ENCODE measurements around the gene KRT6A. TPM values are rescaled to one million over a fixed set of nuclear protein-coding genes. Genes with fewer than 3 reads are reported as not detected.

The KRT6A gene
- total and polyA plus RNA-seq, 2 of the 8 experiments (the other 6 are each of a cell fraction or from before 2014, with no cell fraction given): 0.11 TPM; not detected in 1

- TF ChIP-seq SIN3A (conservative IDR thresholded peaks at IDR 0.05 in 1 of 2, IDR thresholded peaks at IDR 0.05 in 1 of 2; ENCODE audit: low read depth in 1 of 2, low read length in 2 of 2) (no peak), POU5F1 (IDR thresholded peaks at IDR 0.05; ENCODE audit: low read depth, low read length) (no peak), NRF1 (IDR thresholded peaks at IDR 0.05; ENCODE audit: low read depth, low read length) (no peak), ZNF274 (IDR thresholded peaks at IDR 0.05; ENCODE audit: borderline replicate concordance, extremely low read depth, low read length) (no peak)
These were observed 3.0 kb upstream of the KRT6A start (continued) for GRCh38 chr12:52496054-52496453.
